Liver (tissue), 9 donors: ENCODE results near the gene CACNA1C. TPM values are rescaled to one million over a fixed set of nuclear protein-coding genes. Genes with fewer than 3 reads are reported as not detected.

Experiments
- DNase-seq: peaks from one replicate; pipeline ENCODE4 v3.0.0-alpha.2; 2017; ENCODE audit warnings: low spot score
- H3K27ac ChIP-seq, 2 donors: one replicate each; pipeline ENCODE4 v1.7.0; 2013; ENCODE audit warnings: inconsistent platforms in 2 of 2, low read length in 2 of 2, control low read depth in 1 of 2, low read depth in 1 of 2, mild to moderate bottlenecking in 1 of 2
- H3K27me3 ChIP-seq, 4 donors: one replicate each; pipeline versions ENCODE4 v1.6.1 to v1.7.0; 2013; ENCODE audit warnings: low read length in 3 of 4, inconsistent platforms in 1 of 4, mild to moderate bottlenecking in 1 of 4, moderate library complexity in 1 of 4; ENCODE audit not compliant: control insufficient read depth in 4 of 4, insufficient read depth in 4 of 4
- H3K36me3 ChIP-seq, 4 donors: one replicate each; pipeline versions ENCODE4 v1.6.1 to v1.7.0; 2013; ENCODE audit warnings: low read length in 3 of 4, mild to moderate bottlenecking in 3 of 4, low read depth in 1 of 4, moderate library complexity in 1 of 4; ENCODE audit not compliant: control insufficient read depth in 4 of 4, insufficient read depth in 3 of 4
- H3K4me1 ChIP-seq, 4 donors: one replicate each; pipeline versions ENCODE4 v1.6.1 to v1.7.0; 2013; ENCODE audit warnings: low read length in 3 of 4, mild to moderate bottlenecking in 3 of 4, moderate library complexity in 1 of 4; ENCODE audit not compliant: control insufficient read depth in 4 of 4, insufficient read depth in 4 of 4
- H3K4me3 ChIP-seq, 3 donors: one replicate each; pipeline versions ENCODE4 v1.6.1 to v1.7.0; 2013; ENCODE audit warnings: low read length in 3 of 3, control low read depth in 1 of 3, low read depth in 1 of 3, mild to moderate bottlenecking in 1 of 3
- H3K9ac ChIP-seq, 2 donors: one replicate each; pipeline ENCODE4 v1.7.0; 2013; ENCODE audit warnings: low read length in 2 of 2, mild to moderate bottlenecking in 2 of 2, moderate library complexity in 2 of 2, control low read depth in 1 of 2, low read depth in 1 of 2
- H3K9me3 ChIP-seq, 4 donors: one replicate each; pipeline versions ENCODE4 v1.6.1 to v1.7.0; 2013; ENCODE audit warnings: low read length in 3 of 4; ENCODE audit not compliant: control insufficient read depth in 4 of 4
- CTCF ChIP-seq: fragments of 150-350 bp; IDR thresholded peaks from 2 replicates; pipeline ENCODE4 v1.5.1; 2017; ENCODE audit warnings: improper control_type of control experiment, low read depth, low read length; ENCODE audit not compliant: missing input control
- EGR1 ChIP-seq, 2 donors: IDR thresholded peaks; 2 replicates each; pipeline ENCODE4 v1.6.1; 2016 to 2018; ENCODE audit warnings: antibody characterized with exemption in 2 of 2, low read depth in 2 of 2
- FOXA1 ChIP-seq: IDR thresholded peaks from 2 replicates; pipeline ENCODE4 v1.6.1; 2016; ENCODE audit warnings: antibody characterized with exemption
- FOXA2 ChIP-seq: IDR thresholded peaks from 2 replicates; pipeline ENCODE4 v1.6.1; 2016; ENCODE audit warnings: antibody characterized with exemption
- GABPA ChIP-seq, 2 donors: IDR thresholded peaks in 1 of 2; conservative IDR thresholded peaks in 1 of 2; 2 replicates each; pipeline ENCODE4 v1.6.1; 2016; ENCODE audit warnings: antibody characterized with exemption in 2 of 2, mild to moderate bottlenecking in 1 of 2, moderate library complexity in 1 of 2
- HNF4A ChIP-seq, 2 donors: conservative IDR thresholded peaks; 2 replicates each; pipeline ENCODE4 v1.6.1; 2016; ENCODE audit warnings: antibody characterized with exemption in 2 of 2, mild to moderate bottlenecking in 2 of 2
- HNF4G ChIP-seq: IDR thresholded peaks from 2 replicates; pipeline ENCODE4 v1.6.1; 2016; ENCODE audit warnings: antibody characterized with exemption
- JUND ChIP-seq, 2 donors: IDR thresholded peaks; 2 replicates each; pipeline ENCODE4 v1.6.1; 2016; ENCODE audit warnings: antibody characterized with exemption in 2 of 2
- MAX ChIP-seq: IDR thresholded peaks from 2 replicates; pipeline ENCODE4 v1.6.1; 2016; ENCODE audit warnings: antibody characterized with exemption
- NR2F2 ChIP-seq: IDR thresholded peaks from 2 replicates; pipeline ENCODE4 v1.6.1; 2016; ENCODE audit warnings: antibody characterized with exemption
- RAD21 ChIP-seq, 2 donors: IDR thresholded peaks; 2 replicates each; pipeline ENCODE4 v1.6.1; 2016; ENCODE audit warnings: antibody characterized with exemption in 2 of 2, mild to moderate bottlenecking in 2 of 2
- REST ChIP-seq: IDR thresholded peaks from 2 replicates; pipeline ENCODE4 v1.6.1; 2016; ENCODE audit warnings: antibody characterized with exemption, mild to moderate bottlenecking
- RXRA ChIP-seq, 2 donors: IDR thresholded peaks; 2 replicates each; pipeline ENCODE4 v1.6.1; 2017 to 2018; ENCODE audit warnings: antibody characterized with exemption in 2 of 2, mild to moderate bottlenecking in 1 of 2
- SP1 ChIP-seq: IDR thresholded peaks from 2 replicates; pipeline ENCODE4 v1.6.1; 2018; ENCODE audit warnings: antibody characterized with exemption, mild to moderate bottlenecking
- TAF1 ChIP-seq: conservative IDR thresholded peaks from 2 replicates; pipeline ENCODE4 v1.6.1; 2016; ENCODE audit warnings: antibody characterized with exemption, mild to moderate bottlenecking
- YY1 ChIP-seq: IDR thresholded peaks from 2 replicates; pipeline ENCODE4 v1.6.1; 2016; ENCODE audit warnings: antibody characterized with exemption, mild to moderate bottlenecking
- ZBTB33 ChIP-seq: IDR thresholded peaks from 2 replicates; pipeline ENCODE4 v1.6.1; 2016; ENCODE audit warnings: antibody characterized with exemption
- WGBS: extraction: QIAGEN DNeasy Blood & Tissue Kit; methylation state at CpG from one replicate; pipeline ENCODE4 v1.1.7; 2013; 5-methylcytosine and 5-hydroxymethylcytosine counted together
- polyA plus RNA-seq, 2 donors: library from polyadenylated mRNA; stranded (reverse) in 1 of 2; unstranded in 1 of 2; fragments of 200-250 nt in 1 of 2; fragments of >200 nt in 1 of 2; fragmentation: Nextera tagmentation in 1 of 2; extraction: Ambion mirVana in 1 of 2; gene quantifications; one replicate each; pipeline versions ENCODE4 v1.2.1 to v1.2.3, GENCODE V29; 2013 to 2015
- total RNA-seq, 2 donors: library from RNA; depleted of rRNA; stranded (reverse); fragments of >200 nt; gene quantifications; one replicate each; pipeline ENCODE4 v1.2.3, GENCODE V29; 2014
- donor health status: healthy.
- donor health status: healthy.
- donor health status: healthy.
- donor health status: healthy.
- donor health status: healthy.

Gene CACNA1C
- total and polyA plus RNA-seq, 4 donors: 0.23 to 1.9 (median 0.41) TPM

- Histone ChIP-seq H3K4me3 (no peak overlapping the region), H3K36me3 (no peaks in the 10 kb centered on the region), H3K9me3 (no peaks in the 10 kb centered on the region), H3K9ac (no peak overlapping the region), H3K27ac (no peak overlapping the region), H3K27me3 (no peaks in the 10 kb centered on the region), H3K4me1 (no peaks in the 10 kb centered on the region)
- DNase-seq: no peak
- WGBS: 62% methylated on average over 3 of the region's 3 CpGs
- TF ChIP-seq HNF4G (no peak), ZBTB33 (no peak), JUND (IDR thresholded peaks at IDR 0.05) (no peak), FOXA1 (no peak), GABPA (IDR thresholded peaks at IDR 0.05 in 1 of 2, conservative IDR thresholded peaks at IDR 0.05 in 1 of 2) (no peak), RAD21 (IDR thresholded peaks at IDR 0.05) (no peak), TAF1 (no peak), YY1 (no peak), REST (no peak), NR2F2 (no peak), FOXA2 (no peak), SP1 (no peak), CTCF (no peak), MAX (no peak), EGR1 (IDR thresholded peaks at IDR 0.05; ENCODE audit: low read depth in 2 of 2) (no peak), HNF4A (conservative IDR thresholded peaks at IDR 0.05) (no peak), RXRA (IDR thresholded peaks at IDR 0.05) (no peak)
Measured at GRCh38 chr12:2355198-2355597, 302.4 kb downstream of the CACNA1C start.

- no peaks in the 10 kb centered on the region for H3K9me3 ChIP-seq
- TF ChIP-seq GABPA (IDR thresholded peaks at IDR 0.05 in 1 of 2, conservative IDR thresholded peaks at IDR 0.05 in 1 of 2) (no peak), JUND (IDR thresholded peaks at IDR 0.05) (no peak), EGR1 (IDR thresholded peaks at IDR 0.05; ENCODE audit: low read depth in 2 of 2) (no peak), REST (no peak), FOXA1 (no peak), RXRA (IDR thresholded peaks at IDR 0.05) (no peak), HNF4G (no peak), ZBTB33 (no peak), SP1 (no peak), TAF1 (no peak)
- no peak overlapping the region for H3K9ac ChIP-seq
- H3K4me1 ChIP-seq: no peaks in the 10 kb centered on the region
- no peaks in the 10 kb centered on the region for H3K36me3 ChIP-seq
- DNase-seq: no peak
- 85% methylated on average over 5 of the region's 5 CpGs for WGBS
- H3K4me3 ChIP-seq: no peak overlapping the region
- no peaks in the 10 kb centered on the region for H3K27me3 ChIP-seq
- H3K27ac ChIP-seq: no peak overlapping the region
Measured at GRCh38 chr12:2355604-2356003, 302.8 kb downstream of the CACNA1C start.
